ENCODE measurements around the gene THRSP.
"Not testable (repeated sequence)": the region's sequence is repeated elsewhere in the genome, so short reads cannot be mapped to it uniquely, and the experiment has no call there.

Gene THRSP

DNA sequence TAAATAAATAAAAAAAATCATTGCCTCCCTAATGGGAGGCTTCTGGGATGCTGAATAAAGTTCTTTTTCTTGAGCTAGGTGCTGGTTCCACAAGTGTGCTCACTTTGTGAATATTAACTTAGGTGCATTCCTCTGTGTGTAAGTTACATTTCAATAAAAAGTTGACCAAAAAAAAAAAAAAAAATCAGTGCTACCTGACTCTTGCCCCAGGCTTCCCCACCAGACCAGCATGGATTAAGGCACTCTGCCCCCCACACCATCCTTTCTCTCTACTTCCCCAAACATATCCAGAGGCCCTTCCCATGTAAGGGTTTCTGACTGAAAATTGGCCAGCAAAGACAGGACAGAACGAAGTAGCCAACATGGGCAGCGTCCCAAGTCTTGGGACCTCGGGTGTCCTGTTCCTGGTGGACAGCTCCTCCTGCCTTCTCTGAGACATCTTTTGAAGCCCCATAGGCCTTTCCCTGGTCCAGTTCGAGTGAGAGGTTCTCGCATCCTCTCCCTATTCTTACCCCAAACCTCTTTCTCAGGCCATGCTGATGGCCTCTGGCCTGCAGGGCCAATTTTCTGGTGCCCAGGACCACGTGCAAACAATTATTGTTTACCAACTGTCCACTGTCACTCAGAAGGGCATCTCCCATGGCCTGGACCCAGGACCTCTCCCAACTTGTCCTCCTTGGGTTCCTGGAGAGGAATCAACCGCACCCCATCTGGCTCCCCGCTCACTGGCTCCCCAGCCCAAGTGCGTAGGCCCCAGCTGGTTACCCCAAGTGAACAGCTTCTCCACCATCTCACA is 25.6 kb upstream of the THRSP start:
- DNase-seq (ENCODE audit: extremely low spot score, insufficient read length, low read depth) (no peak), FAIRE-seq (no peak)

DNA sequence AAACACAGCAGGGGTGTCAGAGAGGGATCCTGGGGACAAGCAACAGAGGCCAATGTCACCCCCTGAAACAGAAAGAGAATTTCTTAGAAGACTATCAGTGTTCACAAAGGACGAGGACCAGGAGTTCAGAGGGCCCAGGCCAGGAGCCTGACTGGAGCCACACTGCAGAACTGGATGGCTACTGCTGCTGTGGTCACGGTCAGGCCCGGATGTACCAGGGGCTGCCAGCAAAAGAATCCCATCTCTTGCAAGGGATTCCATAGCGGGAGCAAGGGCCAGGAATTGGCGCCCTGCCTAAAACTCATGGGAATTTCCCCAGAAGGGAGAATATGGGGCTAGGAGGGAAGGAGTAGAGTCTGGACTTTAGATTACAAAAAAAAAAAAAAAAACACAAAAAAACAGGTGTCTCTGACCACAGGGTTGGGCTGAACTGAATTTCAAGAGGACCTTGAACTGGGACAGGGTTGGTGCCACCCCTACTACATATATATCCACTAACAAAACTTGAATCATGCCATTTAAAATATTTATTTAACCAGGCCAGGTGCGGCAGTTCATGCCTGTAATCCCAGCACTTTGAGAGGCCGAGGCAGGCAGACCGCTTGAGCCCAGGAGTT is 24.9 kb upstream of the THRSP start:
- no peak for DNase-seq (ENCODE audit: extremely low spot score, insufficient read length, low read depth)
- FAIRE-seq = no peak

- FAIRE-seq (no peak), DNase-seq (ENCODE audit: extremely low spot score, insufficient read length, low read depth) (no peak)
Measured at GRCh38 chr11:78039391-78039918, 24.2 kb upstream of the THRSP start.

- FAIRE-seq (peak; percentile 72), DNase-seq (ENCODE audit: extremely low spot score, insufficient read length, low read depth) (peak; percentile 55)
Measured at GRCh38 chr11:78039919-78040671, 23.6 kb upstream of the THRSP start.

DNA sequence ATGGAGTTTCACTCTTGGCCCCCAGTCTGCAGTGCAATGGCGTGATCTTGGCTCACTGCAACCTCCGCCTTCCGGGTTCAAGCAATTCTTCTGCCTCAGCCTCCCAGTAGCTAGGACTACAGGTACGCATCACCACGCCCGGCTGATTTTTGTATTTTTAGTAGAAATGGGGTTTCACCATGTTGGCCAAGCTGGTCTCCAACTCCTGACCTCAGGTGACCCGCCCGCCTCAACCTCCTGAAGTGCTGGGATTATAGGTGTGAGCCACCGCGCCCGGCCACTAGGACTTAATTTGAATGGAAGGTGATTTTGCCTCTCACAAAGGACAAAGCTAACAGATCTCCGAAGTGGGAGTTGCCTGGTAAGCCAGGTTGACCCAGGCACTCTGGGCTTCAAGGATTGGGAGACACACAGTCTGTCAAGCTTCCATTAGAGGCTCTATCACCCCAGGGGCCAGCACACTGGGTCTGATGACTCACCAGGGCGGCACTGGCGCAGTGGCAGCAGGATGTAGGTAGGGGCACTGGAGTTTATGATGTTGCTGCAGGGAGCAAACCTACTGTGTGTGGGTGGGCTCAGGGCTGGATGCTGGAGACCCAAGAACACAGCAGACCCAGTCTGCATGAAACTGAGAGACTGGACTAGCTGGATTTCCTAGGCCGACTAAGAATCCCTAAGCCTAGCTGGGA is 22.8 kb upstream of the THRSP start:
- FAIRE-seq (no peak), DNase-seq (ENCODE audit: extremely low spot score, insufficient read length, low read depth) (no peak)

DNA sequence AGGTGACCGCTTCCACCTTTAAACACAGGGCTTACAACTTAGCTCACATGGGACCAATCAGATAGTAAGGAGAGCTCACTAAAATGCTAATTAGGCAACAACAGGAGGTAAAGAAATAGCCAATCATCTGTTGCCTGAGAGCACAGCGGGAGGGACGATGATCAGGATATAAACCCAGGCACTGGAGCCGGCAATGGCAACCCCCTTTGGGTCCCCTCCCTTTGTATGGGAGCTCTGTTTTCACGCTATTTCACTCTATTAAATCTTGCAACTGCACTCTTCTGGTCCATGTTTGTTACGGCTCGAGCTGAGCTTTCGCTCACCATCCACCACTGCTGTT is 22.3 kb upstream of the THRSP start:
- not testable (repeated sequence) for DNase-seq (ENCODE audit: extremely low spot score, insufficient read length, low read depth); FAIRE-seq

- DNase-seq (ENCODE audit: extremely low spot score, insufficient read length, low read depth) (no peak), FAIRE-seq (no peak)
Measured at GRCh38 chr11:78041843-78042440, 21.7 kb upstream of the THRSP start.

DNA sequence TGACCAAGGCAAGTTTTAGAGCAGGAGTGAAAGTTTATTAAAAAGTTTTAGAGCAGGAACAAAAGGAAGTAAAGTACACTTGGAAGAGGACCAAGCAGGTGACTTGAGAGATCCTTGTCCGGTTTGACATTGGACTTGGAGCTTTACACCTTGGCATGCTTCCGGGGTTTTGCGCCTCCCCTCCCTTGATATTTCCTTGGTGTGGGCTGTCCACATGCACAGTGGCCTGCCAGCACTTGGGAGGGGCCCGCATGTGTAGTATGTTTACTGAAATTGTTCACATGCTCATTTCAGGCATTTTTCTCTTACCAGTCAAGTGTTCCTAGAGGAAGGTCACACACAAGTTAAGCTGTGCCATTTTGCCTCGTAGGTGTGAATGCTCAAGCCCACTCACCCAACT is 19.0 kb upstream of the THRSP start:
- no peak for FAIRE-seq
- DNase-seq (ENCODE audit: extremely low spot score, insufficient read length, low read depth) = no peak

DNA sequence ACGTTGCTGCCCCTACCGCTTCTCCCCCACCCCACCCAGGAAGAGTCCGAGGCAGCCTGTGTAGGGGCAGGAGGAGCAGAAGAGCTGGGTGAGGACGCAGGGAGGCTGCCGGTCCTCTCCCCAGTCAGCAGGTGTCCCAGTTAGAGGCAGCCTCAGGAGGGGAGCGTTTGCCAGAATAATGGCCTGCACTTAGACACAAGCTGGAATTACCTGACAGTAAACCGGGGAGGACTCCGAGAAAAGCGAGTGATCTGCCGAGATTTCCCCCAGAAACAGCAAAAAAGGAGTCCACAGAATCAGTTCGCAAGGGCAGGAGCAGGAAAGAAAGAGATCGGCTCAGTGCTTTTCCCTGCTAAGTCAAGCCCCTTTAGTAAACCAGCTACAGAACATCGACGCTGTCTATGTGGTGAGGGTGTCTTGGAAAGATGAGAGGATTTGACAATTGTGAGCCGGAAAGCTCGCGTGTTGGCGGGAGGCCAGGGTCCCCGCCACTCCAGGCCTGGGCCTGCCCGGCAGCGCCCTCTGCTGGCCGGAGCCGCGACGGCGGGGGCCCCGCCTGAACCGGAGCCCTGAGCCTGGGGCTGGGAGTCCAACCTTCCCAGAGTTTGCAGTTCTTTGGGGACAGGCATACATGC is 17.7 kb upstream of the THRSP start:
- peak; percentile 65 for DNase-seq (ENCODE audit: extremely low spot score, insufficient read length, low read depth)
- FAIRE-seq = peak; percentile 65

DNA sequence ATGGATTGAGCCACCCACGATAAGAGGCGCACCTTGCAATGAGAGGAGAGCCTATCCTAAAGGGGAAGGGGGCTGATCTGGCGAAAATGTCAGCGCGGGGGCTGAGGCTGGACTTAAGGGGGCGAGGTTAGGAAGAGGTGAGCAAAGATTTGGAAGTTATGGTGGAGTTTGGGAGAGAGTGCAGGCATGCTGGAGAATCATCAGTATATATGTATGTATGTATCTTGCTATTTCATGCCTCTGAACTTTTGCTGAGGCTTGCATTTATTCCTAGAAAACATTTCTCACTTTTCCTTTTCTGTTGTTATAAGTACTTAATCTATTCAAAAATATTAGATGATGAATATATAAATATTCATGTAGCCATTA is 17.2 kb upstream of the THRSP start:
- FAIRE-seq (no peak), DNase-seq (ENCODE audit: extremely low spot score, insufficient read length, low read depth) (no peak)

- DNase-seq (ENCODE audit: extremely low spot score, insufficient read length, low read depth) = no peak
- no peak for FAIRE-seq
Measured at GRCh38 chr11:78048561-78048960, 15.1 kb upstream of the THRSP start.

- DNase-seq (ENCODE audit: extremely low spot score, insufficient read length, low read depth) (no peak), FAIRE-seq (no peak)
Measured at GRCh38 chr11:78049348-78049747, 14.3 kb upstream of the THRSP start.

DNA sequence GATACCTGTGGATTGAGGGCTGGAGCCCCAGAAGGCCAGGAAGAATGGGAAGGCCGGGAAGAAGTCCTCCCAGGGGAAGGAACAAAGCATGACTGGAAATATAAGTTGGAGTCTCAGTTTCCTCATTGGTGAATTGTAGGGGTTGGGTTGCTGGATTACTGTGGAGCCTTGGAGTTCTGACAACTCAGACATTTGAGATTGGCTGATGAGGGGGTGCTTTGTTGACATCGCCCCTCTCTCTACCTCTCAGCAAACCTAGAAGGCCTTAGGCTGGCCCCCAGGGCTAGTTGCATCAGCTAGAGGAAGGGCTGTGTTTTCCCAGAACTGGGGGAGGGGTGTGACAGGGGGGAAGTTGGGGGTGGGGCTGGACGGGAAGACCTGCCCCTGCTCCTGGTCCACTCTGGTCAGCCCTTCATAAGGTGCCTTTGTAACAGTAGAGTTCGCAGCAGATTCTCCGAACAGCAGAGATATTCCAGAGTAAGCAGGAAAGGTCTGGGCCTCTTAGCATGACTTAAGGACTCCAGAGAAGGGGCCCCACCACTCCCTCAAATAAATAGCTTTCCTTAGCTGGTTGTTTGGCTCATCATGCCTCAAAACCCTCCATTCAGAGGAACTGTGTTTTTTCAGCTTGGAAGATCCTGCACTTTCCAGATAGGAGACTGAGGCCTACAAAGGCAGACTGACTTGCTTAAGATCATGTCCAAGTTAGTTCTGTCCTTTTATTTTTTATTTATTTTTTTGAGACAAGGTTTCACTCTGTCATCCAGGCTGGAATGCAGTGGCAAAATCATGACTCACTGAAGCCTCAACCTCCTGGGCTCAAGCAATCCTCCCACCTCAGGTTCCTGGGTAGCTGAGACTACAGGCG is 12.5 kb upstream of the THRSP start:
- no peak for FAIRE-seq
- no peak for DNase-seq (ENCODE audit: extremely low spot score, insufficient read length, low read depth)

- no peak for DNase-seq (ENCODE audit: extremely low spot score, insufficient read length, low read depth)
Measured at GRCh38 chr11:78054971-78055370, 8.7 kb upstream of the THRSP start.

DNA sequence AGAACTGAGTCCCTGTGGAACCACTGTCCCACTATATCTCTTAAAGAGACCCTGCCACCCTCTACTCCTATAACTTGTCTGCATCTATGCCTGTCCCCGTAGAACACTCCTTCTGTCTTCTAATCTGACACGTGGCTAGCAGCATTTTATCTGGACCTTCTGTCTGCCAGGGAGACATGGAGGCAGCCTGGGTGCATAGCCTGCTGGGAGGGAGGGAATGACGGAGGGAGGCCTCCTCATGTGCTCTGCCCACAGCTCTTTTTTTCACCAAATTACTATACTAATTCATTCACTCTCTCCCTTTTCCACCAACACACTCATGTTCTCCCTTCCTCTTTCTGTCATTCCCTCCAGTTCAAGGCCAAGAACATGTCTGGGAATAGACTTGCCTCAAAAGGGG is 7.6 kb upstream of the THRSP start:
- FAIRE-seq (no peak), DNase-seq (ENCODE audit: extremely low spot score, insufficient read length, low read depth) (no peak)

More at GRCh38 chr11:78054971-78055370, 8.7 kb upstream of the THRSP start:
- FAIRE-seq = no peak

DNA sequence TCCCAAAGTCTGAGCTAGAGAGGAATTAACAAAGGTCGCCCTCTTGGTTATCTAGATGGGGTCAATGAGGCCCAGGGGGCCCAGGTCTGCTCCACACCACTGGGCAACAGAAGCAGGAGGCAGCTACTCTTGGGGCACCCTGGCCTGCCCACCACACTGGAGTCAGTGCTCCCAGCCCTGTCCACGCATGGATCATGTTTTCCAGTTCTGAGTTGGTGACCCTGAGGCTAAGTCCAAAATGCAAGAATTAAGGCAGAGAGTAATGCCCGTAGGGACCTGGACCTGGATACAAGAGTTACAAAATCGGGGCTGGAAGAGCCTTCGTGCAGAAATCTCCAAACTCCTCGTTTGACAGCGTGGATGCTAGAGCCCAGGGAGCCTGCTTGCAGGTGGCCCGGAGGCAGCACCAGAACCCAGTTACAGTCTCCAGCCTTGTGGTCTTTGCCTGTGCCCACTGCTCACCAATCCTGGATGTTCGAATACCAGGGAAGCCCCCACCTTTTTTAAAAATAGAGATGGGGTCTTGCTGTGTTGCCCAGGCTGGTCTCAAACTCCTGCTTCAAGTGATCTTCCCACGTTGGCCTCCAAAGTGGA is 6.1 kb upstream of the THRSP start:
- FAIRE-seq (no peak), DNase-seq (ENCODE audit: extremely low spot score, insufficient read length, low read depth) (no peak)

DNA sequence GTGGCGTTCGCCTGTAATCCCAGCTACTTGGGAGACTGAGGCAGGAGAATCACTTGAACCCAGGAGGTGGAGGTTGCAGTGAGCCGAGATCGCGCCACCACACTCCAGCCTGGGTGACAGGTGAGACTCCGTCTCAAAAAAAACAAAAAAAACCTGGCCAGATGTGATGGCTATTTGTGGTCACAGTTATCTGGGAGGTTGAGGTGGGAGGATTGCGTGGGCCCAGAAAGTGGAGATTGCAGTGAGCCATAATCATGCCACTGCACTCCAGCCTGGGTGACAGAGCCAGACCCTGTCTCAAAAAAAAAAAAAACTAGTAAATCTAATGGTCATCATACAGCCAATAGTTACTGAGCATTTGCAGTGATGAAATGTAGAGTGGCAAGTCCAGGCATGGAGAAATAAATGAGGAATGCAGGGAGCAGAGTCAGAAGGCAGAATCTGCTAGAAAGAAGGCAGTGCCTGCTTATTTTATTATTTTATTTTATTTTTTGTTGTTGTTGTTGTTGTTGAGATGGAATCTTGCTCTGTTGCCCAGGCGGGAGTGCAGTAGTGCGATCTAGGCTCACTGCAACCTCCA is 3.8 kb upstream of the THRSP start:
- not testable (repeated sequence) for DNase-seq (ENCODE audit: extremely low spot score, insufficient read length, low read depth); FAIRE-seq

- DNase-seq (ENCODE audit: extremely low spot score, insufficient read length, low read depth) (no peak), FAIRE-seq (no peak)
Measured at GRCh38 chr11:78060533-78060932, 3.1 kb upstream of the THRSP start.

All from GM18507 (cell line).